ENCODE measurements around the gene NT5DC2.
A peak's percentile ranks its signal among the peaks of the same experiment; 100 is the strongest.

NT5DC2 gene

GRCh38 chr3:52525680-52526561 is 7.7 kb downstream of the NT5DC2 start:
- Histone ChIP-seq H3K27ac (ENCODE audit: poor library complexity, severe bottlenecking) (peak overlapping the region; percentile 74), H3K9me3 (ENCODE audit: severe bottlenecking) (no peaks in the 10 kb centered on the region), H3K4me1 (ENCODE audit: insufficient read depth, poor library complexity, severe bottlenecking) (peaks cover 17% of the 10 kb centered on the region), H3K4me3 (ENCODE audit: severe bottlenecking) (no peak overlapping the region), H3K36me3 (ENCODE audit: low read depth) (peaks cover 43% of the 10 kb centered on the region), H3K27me3 (ENCODE audit: insufficient read depth, poor library complexity, severe bottlenecking) (no peaks in the 10 kb centered on the region)
- peak; percentile 68 for DNase-seq (ENCODE audit: low spot score)
- ATAC-seq (ENCODE audit: low read depth), result peak; percentile 68
- TF ChIP-seq, protein P1, sequence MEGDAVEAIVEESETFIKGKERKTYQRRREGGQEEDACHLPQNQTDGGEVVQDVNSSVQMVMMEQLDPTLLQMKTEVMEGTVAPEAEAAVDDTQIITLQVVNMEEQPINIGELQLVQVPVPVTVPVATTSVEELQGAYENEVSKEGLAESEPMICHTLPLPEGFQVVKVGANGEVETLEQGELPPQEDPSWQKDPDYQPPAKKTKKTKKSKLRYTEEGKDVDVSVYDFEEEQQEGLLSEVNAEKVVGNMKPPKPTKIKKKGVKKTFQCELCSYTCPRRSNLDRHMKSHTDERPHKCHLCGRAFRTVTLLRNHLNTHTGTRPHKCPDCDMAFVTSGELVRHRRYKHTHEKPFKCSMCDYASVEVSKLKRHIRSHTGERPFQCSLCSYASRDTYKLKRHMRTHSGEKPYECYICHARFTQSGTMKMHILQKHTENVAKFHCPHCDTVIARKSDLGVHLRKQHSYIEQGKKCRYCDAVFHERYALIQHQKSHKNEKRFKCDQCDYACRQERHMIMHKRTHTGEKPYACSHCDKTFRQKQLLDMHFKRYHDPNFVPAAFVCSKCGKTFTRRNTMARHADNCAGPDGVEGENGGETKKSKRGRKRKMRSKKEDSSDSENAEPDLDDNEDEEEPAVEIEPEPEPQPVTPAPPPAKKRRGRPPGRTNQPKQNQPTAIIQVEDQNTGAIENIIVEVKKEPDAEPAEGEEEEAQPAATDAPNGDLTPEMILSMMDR (IDR thresholded peaks at IDR 0.05; ENCODE audit: poor library complexity, severe bottlenecking), result no peak

DNA sequence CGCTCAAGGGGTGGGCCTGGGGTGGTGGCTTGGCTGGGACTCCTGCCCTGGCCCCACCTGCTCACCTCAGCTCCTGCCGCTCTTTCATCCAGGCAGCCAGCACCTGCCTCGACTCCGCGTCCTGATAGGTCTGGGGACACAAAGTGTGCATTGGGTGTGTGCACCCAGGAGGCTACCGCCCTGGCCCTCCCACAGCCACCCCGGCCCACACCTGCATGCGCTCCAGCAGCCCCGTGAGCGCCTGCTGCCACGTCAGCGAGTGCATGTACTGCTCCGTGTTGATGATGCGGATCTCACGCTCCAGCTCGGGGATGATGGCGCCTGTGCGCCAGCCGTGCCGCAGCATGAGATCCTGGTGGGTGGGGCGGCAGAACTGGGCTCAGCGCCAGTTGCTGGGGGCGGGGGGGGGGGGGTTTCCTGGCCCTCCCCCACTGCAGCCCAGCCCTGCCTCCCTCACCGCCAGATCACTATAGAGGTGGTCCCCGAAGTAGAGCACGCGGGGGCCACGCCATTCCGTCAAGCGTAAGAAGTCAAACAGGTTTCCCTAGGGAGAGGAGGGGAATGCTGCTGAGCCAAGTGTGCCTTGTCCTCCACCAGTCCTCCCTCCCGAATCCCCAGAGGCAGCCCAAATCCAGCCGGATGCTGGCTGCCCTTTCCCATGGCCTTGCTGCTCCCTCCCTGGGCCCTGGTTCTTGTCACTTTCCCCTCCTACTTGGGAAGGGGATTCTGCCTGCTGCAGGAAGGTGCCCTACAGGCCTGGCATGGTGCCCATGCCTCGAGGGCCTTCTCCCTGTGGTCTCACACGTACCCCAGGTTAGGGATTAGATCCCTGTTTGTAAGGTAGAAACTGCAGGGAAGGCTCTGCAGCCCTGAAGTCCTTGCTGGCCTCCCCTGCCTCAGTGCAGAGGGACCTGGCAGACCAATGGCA is 8.6 kb downstream of the NT5DC2 start:
- Histone ChIP-seq H3K27me3 (ENCODE audit: insufficient read depth, poor library complexity, severe bottlenecking) (no peaks in the 10 kb centered on the region), H3K4me1 (ENCODE audit: insufficient read depth, poor library complexity, severe bottlenecking) (peaks cover 17% of the 10 kb centered on the region), H3K36me3 (ENCODE audit: low read depth) (peaks cover 43% of the 10 kb centered on the region), H3K27ac (ENCODE audit: poor library complexity, severe bottlenecking) (peak overlapping the region; percentile 74), H3K4me3 (ENCODE audit: severe bottlenecking) (no peak overlapping the region), H3K9me3 (ENCODE audit: severe bottlenecking) (no peaks in the 10 kb centered on the region)
- ATAC-seq (ENCODE audit: low read depth) (no peak), DNase-seq (ENCODE audit: low spot score) (peak; percentile 57)
- TF ChIP-seq, protein P1 (IDR thresholded peaks at IDR 0.05; ENCODE audit: poor library complexity, severe bottlenecking), result no peak

GRCh38 chr3:52524258-52524751 is 9.4 kb downstream of the NT5DC2 start:
- Histone ChIP-seq H3K27ac (ENCODE audit: poor library complexity, severe bottlenecking) (no peak overlapping the region), H3K4me1 (ENCODE audit: insufficient read depth, poor library complexity, severe bottlenecking) (peaks cover 17% of the 10 kb centered on the region), H3K36me3 (ENCODE audit: low read depth) (peaks cover 43% of the 10 kb centered on the region), H3K27me3 (ENCODE audit: insufficient read depth, poor library complexity, severe bottlenecking) (no peaks in the 10 kb centered on the region), H3K4me3 (ENCODE audit: severe bottlenecking) (no peak overlapping the region), H3K9me3 (ENCODE audit: severe bottlenecking) (no peaks in the 10 kb centered on the region)
- TF ChIP-seq, protein P1 (IDR thresholded peaks at IDR 0.05; ENCODE audit: poor library complexity, severe bottlenecking), result no peak
- ATAC-seq (ENCODE audit: low read depth) (no peak), DNase-seq (ENCODE audit: low spot score) (no peak)

DNA sequence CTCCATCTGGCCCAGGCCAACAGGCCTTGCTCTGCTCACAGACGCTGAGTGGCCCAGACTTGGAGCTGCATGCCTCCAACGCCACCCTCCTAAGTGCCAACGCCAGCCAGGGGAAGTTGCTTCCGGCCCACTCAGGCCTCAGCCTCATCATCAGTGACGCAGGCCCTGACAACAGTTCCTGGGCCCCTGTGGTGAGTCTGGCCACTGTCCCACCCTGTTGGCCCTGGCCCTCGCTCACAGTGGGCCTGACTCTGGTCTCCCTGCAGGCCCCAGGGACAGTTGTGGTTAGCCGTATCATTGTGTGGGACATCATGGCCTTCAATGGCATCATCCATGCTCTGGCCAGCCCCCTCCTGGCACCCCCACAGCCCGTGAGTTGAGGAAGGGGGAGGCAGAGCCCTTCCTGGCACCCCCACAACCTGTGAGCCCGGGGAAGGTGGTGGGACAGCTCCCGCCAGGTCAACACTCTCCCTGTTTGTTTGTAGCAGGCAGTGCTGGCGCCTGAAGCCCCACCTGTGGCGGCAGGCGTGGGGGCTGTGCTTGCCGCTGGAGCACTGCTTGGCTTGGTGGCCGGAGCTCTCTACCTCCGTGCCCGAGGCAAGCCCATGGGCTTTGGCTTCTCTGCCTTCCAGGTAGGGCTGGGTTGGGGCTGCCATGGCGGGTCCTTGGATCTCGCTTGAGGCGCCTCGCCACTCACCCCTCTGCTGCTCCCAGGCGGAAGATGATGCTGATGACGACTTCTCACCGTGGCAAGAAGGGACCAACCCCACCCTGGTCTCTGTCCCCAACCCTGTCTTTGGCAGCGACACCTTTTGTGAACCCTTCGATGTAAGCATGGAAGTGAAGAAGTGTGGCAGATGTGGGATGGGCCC is 10.0 kb downstream of the NT5DC2 start:
- ATAC-seq (ENCODE audit: low read depth) (no peak), DNase-seq (ENCODE audit: low spot score) (peak; percentile 52)
- no peaks in the 10 kb centered on the region for H3K27me3 ChIP-seq (ENCODE audit: insufficient read depth, poor library complexity, severe bottlenecking)
- H3K36me3 ChIP-seq (ENCODE audit: low read depth), result peaks cover 38% of the 10 kb centered on the region
- no peak overlapping the region for H3K27ac ChIP-seq (ENCODE audit: poor library complexity, severe bottlenecking)
- peaks cover 17% of the 10 kb centered on the region for H3K4me1 ChIP-seq (ENCODE audit: insufficient read depth, poor library complexity, severe bottlenecking)
- H3K9me3 ChIP-seq (ENCODE audit: severe bottlenecking), result no peaks in the 10 kb centered on the region
- H3K4me3 ChIP-seq (ENCODE audit: severe bottlenecking), result no peak overlapping the region
- TF ChIP-seq, protein P1 (IDR thresholded peaks at IDR 0.05; ENCODE audit: poor library complexity, severe bottlenecking), result no peak
